Activated CD8-positive, alpha-beta T cell treated with anti-CD3 and anti-CD28 coated beads for 36 hours (primary cell): ENCODE data around the gene CEP295NL. TPM values are rescaled to one million over a fixed set of nuclear protein-coding genes. Genes with fewer than 3 reads are reported as not detected.

Experiments
- ATAC-seq: fragments of 200-7000 bp; cut with Tn5 transposase; one replicate; pipeline ENCODE4 v1.10.0; 2021; ENCODE audit warnings: mild to moderate bottlenecking, moderate library complexity
- CTCF ChIA-PET: fragments of 350-600 bp; sonication (Branson Sonifier 250); formaldehyde crosslinking; loops from one replicate; lab custom pipeline; 2021; ENCODE audit warnings: antibody characterized with exemption; lab: Charles Lee
- POLR2A ChIA-PET: fragments of 350-600 bp; sonication (Branson Sonifier 250); formaldehyde crosslinking; loops from one replicate; lab custom pipeline; 2021; ENCODE audit warnings: antibody characterized with exemption; lab: Charles Lee
- DNase-seq: peaks from one replicate; pipeline ENCODE4 v3.0.0-alpha.2; 2020
- H3K27ac Mint-ChIP-seq: one replicate; pipeline ENCODE4 v1.8.0; 2021; ENCODE audit warnings: mild to moderate bottlenecking, mixed read lengths
- H3K27me3 Mint-ChIP-seq: one replicate; pipeline ENCODE4 v1.8.0; 2021; ENCODE audit warnings: mixed read lengths
- H3K36me3 Mint-ChIP-seq: one replicate; pipeline ENCODE4 v1.8.0; 2021; ENCODE audit warnings: low read depth, mixed read lengths
- H3K4me1 Mint-ChIP-seq: one replicate; pipeline ENCODE4 v1.8.0; 2021; ENCODE audit warnings: low read depth, mixed read lengths
- H3K4me3 Mint-ChIP-seq: one replicate; pipeline ENCODE4 v1.8.0; 2021; ENCODE audit warnings: mild to moderate bottlenecking, moderate library complexity, mixed read lengths
- H3K9me3 Mint-ChIP-seq: one replicate; pipeline ENCODE4 v1.8.0; 2021; ENCODE audit warnings: mixed read lengths
- CTCF ChIP-seq: fragments of 200-600 bp; IDR thresholded peaks from one replicate; pipeline ENCODE4 v1.8.0; 2022; ENCODE audit warnings: antibody characterized with exemption, mild to moderate bottlenecking
- intact Hi-C: fragments of 100-400 bp; cut with micrococcal nuclease; formaldehyde crosslinking; loops from one replicate; pipeline ENCODE4 v1.10.0; 2022
- total RNA-seq, 2 experiments: library from RNA; stranded (reverse); gene quantifications; one replicate each; pipeline ENCODE4 v1.2.3, GENCODE V29; 2021

The CEP295NL gene
- under 1 TPM in 1 of 2 experiments, not detected in 1; 0.18 TPM for total RNA-seq

GRCh38 chr17:78903101-78903779 is at the start of gene CEP295NL:
TSS of gene CEP295NL (minus strand) at chr17:78903201. CDS start at chr17:78901828, 1,373 bp downstream.
- DNase-seq (peak; percentile 64), ATAC-seq (peak; percentile 73)
- no peak for TF ChIP-seq CTCF
- CTCF ChIA-PET = interaction anchor here (1.2 to 1.4 kb wide), 2 partner anchors 38 to 67 kb away, joined by 3 to 9 read pairs; no protein-coding TSS in a partner anchor
- no peaks in the 10 kb centered on the region for H3K27me3 Mint-ChIP-seq
- no peaks in the 10 kb centered on the region for H3K9me3 Mint-ChIP-seq
- no peaks in the 10 kb centered on the region for H3K36me3 Mint-ChIP-seq
- intact Hi-C loops = no loop called here
- H3K4me1 Mint-ChIP-seq = peaks cover 14% of the 10 kb centered on the region
- H3K27ac Mint-ChIP-seq = peak within 1 kb of the TSS; percentile 5
- no peak within 1 kb of the TSS for H3K4me3 Mint-ChIP-seq
- POLR2A ChIA-PET = interaction anchor here (1.9 kb wide), 1 partner anchor 11 kb away, joined by 6 read pairs; no protein-coding TSS in a partner anchor

- TF ChIP-seq CTCF = no peak
- H3K27me3 Mint-ChIP-seq = no peaks in the 10 kb centered on the region
- no peak overlapping the region for H3K27ac Mint-ChIP-seq
- intact Hi-C loops = no loop called here
- peaks cover 18% of the 10 kb centered on the region for H3K9me3 Mint-ChIP-seq
- DNase-seq (no peak), ATAC-seq (no peak)
- CTCF ChIA-PET = interaction anchor here (1.3 to 2.7 kb wide), 2 partner anchors 19 to 87 kb away, joined by 3 to 13 read pairs; no protein-coding TSS in a partner anchor
- POLR2A ChIA-PET = interaction anchor here (0.6 to 0.7 kb wide), 2 partner anchors 32 to 89 kb away, joined by 3 read pairs; no protein-coding TSS in a partner anchor
- peaks cover 2% of the 10 kb centered on the region for H3K36me3 Mint-ChIP-seq
- no peaks in the 10 kb centered on the region for H3K4me1 Mint-ChIP-seq
- H3K4me3 Mint-ChIP-seq = no peak overlapping the region
Measured at GRCh38 chr17:78952706-78953105, 49.7 kb upstream of the CEP295NL start.

GRCh38 chr17:78951967-78952551 is 49.1 kb upstream of the CEP295NL start:
- ChIA-PET CTCF (interaction anchor here (2.2 to 2.7 kb wide), 2 partner anchors 19 to 86 kb away, joined by 7 to 13 read pairs; no protein-coding TSS in a partner anchor), POLR2A (interaction anchor here (0.6 kb wide), 1 partner anchor 90 kb away, joined by 3 read pairs; no protein-coding TSS in a partner anchor)
- Mint-ChIP-seq H3K27ac (no peak overlapping the region), H3K4me1 (no peaks in the 10 kb centered on the region), H3K36me3 (peaks cover 2% of the 10 kb centered on the region), H3K4me3 (no peak overlapping the region), H3K9me3 (peaks cover 18% of the 10 kb centered on the region), H3K27me3 (no peaks in the 10 kb centered on the region)
- no peak for TF ChIP-seq CTCF
- ATAC-seq (no peak), DNase-seq (no peak)
- intact Hi-C loops = no loop called here

- no peak for TF ChIP-seq CTCF
- ATAC-seq = no peak
- Mint-ChIP-seq H3K4me3 (no peak overlapping the region), H3K36me3 (peaks cover 2% of the 10 kb centered on the region), H3K4me1 (no peaks in the 10 kb centered on the region), H3K9me3 (peaks cover 18% of the 10 kb centered on the region), H3K27ac (no peak overlapping the region), H3K27me3 (no peaks in the 10 kb centered on the region)
- ChIA-PET CTCF (interaction anchor here (2.2 kb wide), 1 partner anchor 20 kb away, joined by 7 read pairs; no protein-coding TSS in a partner anchor), POLR2A (interaction anchor here (1.4 kb wide), 1 partner anchor 10 kb away, joined by 5 read pairs; no protein-coding TSS in a partner anchor)
- DNase-seq = no peak
- intact Hi-C loops = no loop called here
Measured at GRCh38 chr17:78950870-78951269, 47.9 kb upstream of the CEP295NL start.
